GM12878 (cell line): ENCODE data around the gene ZC3H15. TPM values are rescaled to one million over a fixed set of nuclear protein-coding genes. Genes with fewer than 3 reads are reported as not detected.

ENCODE experiments used
- ATAC-seq: fragments of 200-7000 bp; cut with Tn5 transposase; 3 replicates; pipeline ENCODE4 v1.9.1; 2020; ENCODE audit warnings: mild to moderate bottlenecking, moderate library complexity
- BruUV-seq: library from RNA; stranded (reverse); fragments of 400-500 nt; replicated peaks from 2 replicates; lab custom pipeline; 2021; lab: Mats Ljungman, UMichigan
- CTCF ChIA-PET: fragments of 300-600 bp; sonication (Branson Sonifier 250); formaldehyde crosslinking; extraction: SDS; loops from one replicate; lab custom pipeline; 2021; ENCODE audit warnings: inconsistent platforms; lab: Yijun Ruan, JAX
- POLR2A ChIA-PET: fragments of 350-600 bp; formaldehyde crosslinking; extraction: SDS; loops from one replicate; lab custom pipeline; 2021; ENCODE audit warnings: inconsistent platforms; lab: Charles Lee
- RAD21 ChIA-PET: fragments of 300-600 bp; sonication (Branson Sonifier 250); formaldehyde crosslinking; loops from one replicate; lab custom pipeline; 2023; ENCODE audit warnings: antibody characterized with exemption; ENCODE audit not compliant: unreplicated experiment; lab: Charles Lee
- SMC1A ChIA-PET: fragments of 300-600 bp; sonication (Branson Sonifier 250); formaldehyde crosslinking; loops from one replicate; lab custom pipeline; 2023; ENCODE audit not compliant: unreplicated experiment, uncharacterized antibody; lab: Charles Lee
- DNase-seq: peaks from one replicate; pipeline ENCODE4 v3.0.0-alpha.2; 2011; ENCODE audit warnings: low read depth, low spot score
- FAIRE-seq: peaks from 3 replicates; lab custom pipeline; 2011; peaks lifted over from hg19 to GRCh38; lab: Jason Lieb, UNC
- H2AFZ ChIP-seq: 2 replicates; pipeline ENCODE4 v1.6.0; 2011; ENCODE audit warnings: low read depth, low read length, control low read depth; ENCODE audit not compliant: control insufficient read depth
- H3K27ac ChIP-seq: 2 replicates; pipeline ENCODE4 v1.5.1; 2011; ENCODE audit warnings: control low read depth; ENCODE audit not compliant: control insufficient read depth, insufficient read depth
- H3K27me3 ChIP-seq, 2 experiments: replicated peaks in 1 of 2; 2 replicates each; pipeline versions ENCODE4 v1.6.0 to v1.6.1; 2011; ENCODE audit warnings: low read length in 1 of 2; ENCODE audit not compliant: control insufficient read depth in 2 of 2, insufficient read depth in 2 of 2
- H3K36me3 ChIP-seq, 2 experiments: 2 replicates each; pipeline ENCODE4 v1.5.1; 2011; ENCODE audit warnings: low read length in 1 of 2; ENCODE audit not compliant: control insufficient read depth in 2 of 2, insufficient read depth in 2 of 2
- H3K4me1 ChIP-seq: 2 replicates; pipeline ENCODE4 v1.6.1; 2011; ENCODE audit warnings: mild to moderate bottlenecking, low read length, moderate library complexity, mixed read lengths; ENCODE audit not compliant: control insufficient read depth, insufficient read depth
- H3K4me2 ChIP-seq: 2 replicates; pipeline ENCODE4 v1.6.0; 2011; ENCODE audit warnings: control low read depth; ENCODE audit not compliant: control insufficient read depth, insufficient read depth
- H3K4me3 ChIP-seq: fragments of 200-600 bp; sonication (generic); 2 replicates; pipeline ENCODE4 v1.5.1; 2016
- H3K79me2 ChIP-seq: 2 replicates; pipeline ENCODE4 v1.6.0; 2011; ENCODE audit warnings: low read length; ENCODE audit not compliant: control insufficient read depth, insufficient read depth
- H3K9ac ChIP-seq: 2 replicates; pipeline ENCODE4 v1.8.0; 2011; ENCODE audit warnings: low read length, control low read depth, mixed read lengths; ENCODE audit not compliant: control insufficient read depth, insufficient read depth
- H3K9me3 ChIP-seq: replicated peaks from 3 replicates; pipeline ENCODE4 v1.5.1; 2011; ENCODE audit warnings: mild to moderate bottlenecking, low read length; ENCODE audit not compliant: control insufficient read depth, insufficient read depth
- H4K20me1 ChIP-seq: 2 replicates; pipeline ENCODE4 v1.6.0; 2011; ENCODE audit not compliant: control insufficient read depth, insufficient read depth
- ATF2 ChIP-seq: IDR thresholded peaks from 2 replicates; pipeline ENCODE4 v1.6.1; 2012; ENCODE audit warnings: low read length, inconsistent platforms
- BCLAF1 ChIP-seq: fragments of 450-650 bp; IDR thresholded peaks from 2 replicates; pipeline ENCODE4 v1.6.1; 2017; ENCODE audit warnings: antibody characterized with exemption, mild to moderate bottlenecking, moderate library complexity
- BHLHE40 ChIP-seq, 2 experiments: fragments of 450-650 bp in 1 of 2; IDR thresholded peaks; 2 replicates each; pipeline ENCODE4 v1.6.1; 2011 to 2017; ENCODE audit warnings: low read depth in 2 of 2, borderline replicate concordance in 1 of 2, improper control_type of control experiment in 1 of 2, low read length in 1 of 2, mild to moderate bottlenecking in 1 of 2
- EED ChIP-seq: sonication (generic); IDR thresholded peaks from 2 replicates; pipeline ENCODE4 v1.6.1; 2016; ENCODE audit warnings: antibody characterized with exemption, low read depth
- EGR1 ChIP-seq, 2 experiments: IDR thresholded peaks; 1 replicate in 1 of 2; 2 replicates in 1 of 2; pipeline ENCODE4 v1.6.1; 2011 to 2012; ENCODE audit warnings: low read depth in 2 of 2, low read length in 2 of 2, borderline replicate concordance in 1 of 2, mild to moderate bottlenecking in 1 of 2, moderate library complexity in 1 of 2
- FOS ChIP-seq: IDR thresholded peaks from 3 replicates; pipeline ENCODE4 v1.6.1; 2011; ENCODE audit warnings: borderline replicate concordance; ENCODE audit not compliant: insufficient read length; ENCODE audit errors: extremely low read depth
- PML ChIP-seq: IDR thresholded peaks from 2 replicates; pipeline ENCODE4 v1.6.1; 2012; ENCODE audit warnings: low read length, inconsistent platforms
- RCOR1 ChIP-seq: conservative IDR thresholded peaks from 2 replicates; pipeline ENCODE4 v1.6.1; 2012; ENCODE audit warnings: low read depth, low read length, improper control_type of control experiment
- SREBF1 ChIP-seq: IDR thresholded peaks from 2 replicates; pipeline ENCODE4 v1.6.1; 2012; ENCODE audit warnings: mild to moderate bottlenecking, low read length
- WRNIP1 ChIP-seq: IDR thresholded peaks from 2 replicates; pipeline ENCODE4 v1.6.1; 2011; ENCODE audit warnings: low read depth, low read length, improper control_type of control experiment, borderline replicate concordance
- ZNF207 ChIP-seq: fragments of 450-650 bp; IDR thresholded peaks from 2 replicates; pipeline ENCODE4 v1.6.1; 2014; ENCODE audit warnings: antibody characterized with exemption, mild to moderate bottlenecking, borderline replicate concordance
- WGBS: methylation state at CpG from one replicate; pipeline ENCODE4 v1.1.6; 2016; ENCODE audit warnings: low lambda C conversion rate; ENCODE audit not compliant: insufficient replicate concordance, insufficient coverage; ENCODE audit errors: missing lambda C conversion rate; 5-methylcytosine and 5-hydroxymethylcytosine counted together
- in situ Hi-C: fragments of 300-500 bp; cut with MboI; formaldehyde crosslinking; loops from 9 replicates; pipeline ENCODE4 v1.14.3; 2018; ENCODE audit warnings: mixed read lengths
- intact Hi-C: fragments of 100-400 bp; cut with micrococcal nuclease; formaldehyde crosslinking; loops from one replicate; pipeline ENCODE4 v1.14.2; 2022; ENCODE audit not compliant: unreplicated experiment
- polyA plus RNA-seq, 11 experiments: library from polyadenylated mRNA; depleted of rRNA in 4 of 11; unstranded in 6 of 11; stranded (reverse) in 5 of 11; fragments of >200 nt; fragmentation: Nextera tagmentation in 4 of 11; fragmentation: Illumina TruSeq in 1 of 11; extraction: Ambion mirVana in 4 of 11; extraction: Trizol in 1 of 11; gene quantifications; 1 replicate in 1 of 11; 2 replicates in 10 of 11; pipeline versions ENCODE4 v1.2.1 to v1.2.3, GENCODE V29; 2011 to 2016; ENCODE audit warnings: inconsistent platforms in 2 of 11, missing spikeins in 2 of 11, low read depth in 1 of 11
- total RNA-seq, 4 experiments: library from RNA; depleted of rRNA in 3 of 4; stranded (reverse); fragments of >200 nt in 3 of 4; fragmentation: Illumina TruSeq in 1 of 4; extraction: Trizol in 1 of 4; gene quantifications; 2 replicates each; pipeline versions ENCODE4 v1.2.1 to v1.2.3, GENCODE V29; 2013 to 2021
- TF ChIP-seq, protein P1 (sequence below): fragments of 450-650 bp; IDR thresholded peaks from 2 replicates; pipeline ENCODE4 v1.6.1; 2018; ENCODE audit warnings: mild to moderate bottlenecking, low read depth, moderate library complexity; ENCODE audit not compliant: partially characterized antibody

The ZC3H15 gene
- total and polyA plus RNA-seq, 10 of the 15 experiments (the other 5 are each of a cell fraction or from before 2014, with no cell fraction given) = 51.5 to 152 (median 123) TPM

DNA sequence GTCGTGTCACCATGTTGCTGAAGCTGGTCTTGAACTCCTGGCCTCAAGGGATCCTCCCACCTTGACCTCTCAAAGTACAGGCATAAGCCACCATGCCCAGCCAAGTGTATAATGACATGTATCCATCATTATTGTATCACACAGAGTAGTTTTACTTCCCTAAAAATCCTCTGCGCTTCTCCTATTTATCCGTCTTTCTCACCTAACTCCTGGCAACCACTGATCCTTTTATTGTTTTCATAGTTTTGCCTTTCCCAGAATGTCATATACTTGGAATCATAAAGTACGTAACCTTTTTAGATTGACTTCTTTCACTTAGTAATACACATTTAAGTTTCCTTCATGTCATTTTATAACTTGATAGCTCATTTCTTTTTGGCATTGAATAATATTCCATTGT, 51.0 kb downstream of the ZC3H15 start:
- 56% methylated on average over 4 of the region's 4 CpGs for WGBS
- Histone ChIP-seq H4K20me1 (no peaks in the 10 kb centered on the region), H3K4me3 (no peak overlapping the region), H2AFZ (no peak overlapping the region), H3K79me2 (no peaks in the 10 kb centered on the region), H3K36me3 (no peaks in the 10 kb centered on the region), H3K4me2 (no peak overlapping the region), H3K9ac (no peak overlapping the region), H3K27ac (no peak overlapping the region), H3K4me1 (no peaks in the 10 kb centered on the region), H3K9me3 (no peaks in the 10 kb centered on the region), H3K27me3 (no peaks in the 10 kb centered on the region)
- no peak for TF ChIP-seq ATF2
- TF ChIP-seq ZNF207 = no peak
- TF ChIP-seq WRNIP1 = no peak
- no peak for TF ChIP-seq PML
- TF ChIP-seq BHLHE40 (IDR thresholded peaks at IDR 0.05; ENCODE audit: borderline replicate concordance in 1 of 2, low read depth in 2 of 2, low read length in 1 of 2) = no peak
- no peak for TF ChIP-seq BCLAF1
- TF ChIP-seq FOS = no peak
- no peak for TF ChIP-seq EGR1 (IDR thresholded peaks at IDR 0.05; ENCODE audit: borderline replicate concordance in 1 of 2, low read depth in 2 of 2, low read length in 2 of 2)
- TF ChIP-seq, protein P1, sequence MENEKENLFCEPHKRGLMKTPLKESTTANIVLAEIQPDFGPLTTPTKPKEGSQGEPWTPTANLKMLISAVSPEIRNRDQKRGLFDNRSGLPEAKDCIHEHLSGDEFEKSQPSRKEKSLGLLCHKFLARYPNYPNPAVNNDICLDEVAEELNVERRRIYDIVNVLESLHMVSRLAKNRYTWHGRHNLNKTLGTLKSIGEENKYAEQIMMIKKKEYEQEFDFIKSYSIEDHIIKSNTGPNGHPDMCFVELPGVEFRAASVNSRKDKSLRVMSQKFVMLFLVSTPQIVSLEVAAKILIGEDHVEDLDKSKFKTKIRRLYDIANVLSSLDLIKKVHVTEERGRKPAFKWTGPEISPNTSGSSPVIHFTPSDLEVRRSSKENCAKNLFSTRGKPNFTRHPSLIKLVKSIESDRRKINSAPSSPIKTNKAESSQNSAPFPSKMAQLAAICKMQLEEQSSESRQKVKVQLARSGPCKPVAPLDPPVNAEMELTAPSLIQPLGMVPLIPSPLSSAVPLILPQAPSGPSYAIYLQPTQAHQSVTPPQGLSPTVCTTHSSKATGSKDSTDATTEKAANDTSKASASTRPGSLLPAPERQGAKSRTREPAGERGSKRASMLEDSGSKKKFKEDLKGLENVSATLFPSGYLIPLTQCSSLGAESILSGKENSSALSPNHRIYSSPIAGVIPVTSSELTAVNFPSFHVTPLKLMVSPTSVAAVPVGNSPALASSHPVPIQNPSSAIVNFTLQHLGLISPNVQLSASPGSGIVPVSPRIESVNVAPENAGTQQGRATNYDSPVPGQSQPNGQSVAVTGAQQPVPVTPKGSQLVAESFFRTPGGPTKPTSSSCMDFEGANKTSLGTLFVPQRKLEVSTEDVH = no peak
- TF ChIP-seq EED = no peak
- TF ChIP-seq SREBF1 = no peak
- no peak for TF ChIP-seq RCOR1
- SMC1A ChIA-PET = interaction anchor here (0.7 kb wide), 1 partner anchor 91 kb away, joined by 3 read pairs; no protein-coding TSS in a partner anchor
- intact Hi-C loops (no loop called here), in situ Hi-C loops (no loop called here)
- no peak for FAIRE-seq
- BruUV-seq = no TSS peak
- ATAC-seq = no peak
- RAD21 ChIA-PET = no interaction called here
- CTCF ChIA-PET = interaction anchor here (1.8 kb wide), 1 partner anchor 33 kb away, joined by 6 read pairs; no protein-coding TSS in a partner anchor
- DNase-seq = no peak
- POLR2A ChIA-PET = interaction anchor here (0.5 to 1.0 kb wide), 2 partner anchors 11 to 23 kb away, joined by 3 to 6 read pairs; no protein-coding TSS in a partner anchor
